Stimulated activated CD8-positive, alpha-beta memory T cell treated with anti-CD3 and anti-CD28 coated beads, Interleukin-2, amount 100 ng/mL, for 48 hours (primary cell): Measurements from ENCODE around the gene ZFP92.

Experiments used
- DNase-seq, 2 donors: peaks; one replicate each; pipeline ENCODE4 v3.0.0-alpha.2; 2020; ENCODE audit warnings: low read depth in 2 of 2

ZFP92 gene

GRCh38 chrX:153456161-153456560 is 44.9 kb downstream of the ZFP92 start:
- no peak for DNase-seq

- DNase-seq, result no peak
These were observed 45.4 kb downstream of the ZFP92 start for GRCh38 chrX:153456704-153457103.

DNA sequence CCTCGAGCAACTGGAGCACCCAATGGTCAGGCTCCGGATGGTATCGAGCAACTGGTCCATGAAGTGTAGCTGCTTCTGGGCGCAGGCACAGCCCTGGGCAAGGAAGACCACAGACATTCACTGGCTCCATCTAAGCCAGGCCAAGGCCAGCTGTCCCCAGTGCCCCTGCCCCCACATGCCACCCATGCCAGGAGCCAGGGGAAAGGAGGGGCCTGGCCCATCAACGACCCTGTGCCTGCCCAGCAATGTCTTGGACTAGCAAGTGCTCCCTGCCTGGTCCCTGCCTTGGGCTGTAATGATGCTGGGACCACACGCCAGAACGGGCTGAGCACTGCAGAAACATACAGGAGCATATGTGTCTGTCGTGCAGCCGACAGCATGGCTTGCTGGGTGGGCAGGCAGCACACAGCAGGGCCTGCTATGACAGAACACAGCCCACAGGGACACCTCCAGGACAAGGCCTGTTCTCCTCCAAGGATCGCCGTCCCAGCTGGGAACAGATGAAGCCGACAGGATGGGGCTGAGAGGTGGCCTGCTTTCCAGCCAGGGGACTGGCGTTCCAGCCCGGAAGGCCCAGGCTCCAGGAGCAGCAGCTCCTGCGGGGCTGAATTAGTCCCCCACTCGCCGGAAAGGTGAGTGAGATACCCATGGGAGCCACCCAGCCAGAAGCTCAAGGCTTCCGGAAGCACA is 46.0 kb downstream of the ZFP92 start:
- DNase-seq, result no peak

DNA sequence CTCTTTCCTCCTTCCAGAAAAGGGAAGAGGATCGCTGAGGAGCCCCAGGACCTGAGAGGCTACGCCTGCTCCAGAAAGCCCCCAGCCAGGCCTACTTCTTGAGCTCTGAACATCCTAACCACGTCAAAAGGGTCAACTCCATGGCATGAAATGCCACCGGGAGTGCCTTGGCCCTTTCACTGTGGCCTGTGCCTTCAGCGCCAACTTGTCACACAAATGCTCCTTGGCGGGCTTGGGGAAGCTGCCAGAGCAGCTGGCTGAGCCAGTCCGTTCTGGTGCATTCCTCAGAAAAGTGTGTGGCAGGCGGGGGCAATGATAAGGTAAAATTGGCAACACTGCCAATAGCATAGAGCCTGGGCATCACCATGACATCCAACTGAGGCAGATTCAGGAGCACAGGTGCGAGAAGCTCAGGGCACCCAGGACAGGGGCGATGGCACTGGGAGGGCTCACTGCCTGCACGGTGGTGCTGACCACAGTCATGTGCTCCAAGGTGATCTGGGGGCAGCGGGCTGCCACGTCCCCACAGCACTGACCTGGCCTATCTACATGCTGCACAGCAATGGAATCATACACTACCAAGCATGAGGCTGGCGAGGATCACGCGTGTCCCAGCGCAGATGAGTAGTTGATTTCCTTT is 46.7 kb downstream of the ZFP92 start:
- no peak for DNase-seq

DNA sequence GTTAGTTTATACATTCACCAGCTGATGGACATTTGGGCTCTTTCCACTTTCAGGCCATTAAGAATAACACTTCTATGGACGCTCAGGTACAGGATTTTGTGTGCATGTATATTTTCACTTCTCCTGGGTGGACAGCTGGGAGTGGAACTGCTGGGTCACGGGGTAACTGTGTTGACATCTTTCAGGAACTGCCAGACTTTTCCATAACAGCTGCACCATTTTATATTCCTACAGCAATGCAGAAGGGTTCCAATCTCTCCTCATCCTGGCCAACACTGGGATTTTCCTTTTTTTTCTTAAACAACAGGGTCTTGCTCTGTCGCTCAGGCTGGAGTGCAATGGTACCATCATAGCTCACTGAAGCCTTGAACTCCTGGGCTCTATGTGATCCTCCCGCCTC is 47.2 kb downstream of the ZFP92 start:
- DNase-seq, result no peak

DNA sequence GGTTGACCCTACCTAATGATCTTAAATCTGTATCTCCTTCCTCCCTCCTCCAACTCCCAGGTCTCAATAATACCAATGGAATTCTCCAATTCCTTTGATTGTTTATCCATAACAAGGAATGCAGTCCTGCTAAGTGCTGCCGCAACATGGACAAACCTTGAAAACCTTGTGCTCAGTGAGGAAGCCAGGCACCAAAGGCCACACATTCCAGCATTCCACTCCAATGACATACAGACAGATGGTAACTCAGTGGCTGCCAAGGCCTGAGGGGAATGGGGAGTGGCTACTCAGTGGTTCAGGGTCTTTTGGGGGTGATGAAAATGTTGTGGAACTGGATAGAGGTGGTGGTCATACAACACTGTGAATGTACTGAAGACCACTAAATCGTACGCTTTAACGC is 48.7 kb downstream of the ZFP92 start:
- no peak for DNase-seq

GRCh38 chrX:153460826-153461225 is 49.6 kb downstream of the ZFP92 start:
- DNase-seq, result peak in 1 of 2 donors; percentile 40
